ENCODE data around the gene IRX3.

Gene IRX3

GRCh38 chr16:54291656-54292487 is 5.3 kb upstream of the IRX3 start:
- TF ChIP-seq, protein P1, sequence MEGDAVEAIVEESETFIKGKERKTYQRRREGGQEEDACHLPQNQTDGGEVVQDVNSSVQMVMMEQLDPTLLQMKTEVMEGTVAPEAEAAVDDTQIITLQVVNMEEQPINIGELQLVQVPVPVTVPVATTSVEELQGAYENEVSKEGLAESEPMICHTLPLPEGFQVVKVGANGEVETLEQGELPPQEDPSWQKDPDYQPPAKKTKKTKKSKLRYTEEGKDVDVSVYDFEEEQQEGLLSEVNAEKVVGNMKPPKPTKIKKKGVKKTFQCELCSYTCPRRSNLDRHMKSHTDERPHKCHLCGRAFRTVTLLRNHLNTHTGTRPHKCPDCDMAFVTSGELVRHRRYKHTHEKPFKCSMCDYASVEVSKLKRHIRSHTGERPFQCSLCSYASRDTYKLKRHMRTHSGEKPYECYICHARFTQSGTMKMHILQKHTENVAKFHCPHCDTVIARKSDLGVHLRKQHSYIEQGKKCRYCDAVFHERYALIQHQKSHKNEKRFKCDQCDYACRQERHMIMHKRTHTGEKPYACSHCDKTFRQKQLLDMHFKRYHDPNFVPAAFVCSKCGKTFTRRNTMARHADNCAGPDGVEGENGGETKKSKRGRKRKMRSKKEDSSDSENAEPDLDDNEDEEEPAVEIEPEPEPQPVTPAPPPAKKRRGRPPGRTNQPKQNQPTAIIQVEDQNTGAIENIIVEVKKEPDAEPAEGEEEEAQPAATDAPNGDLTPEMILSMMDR (IDR thresholded peaks at IDR 0.05; ENCODE audit: low read length, missing control alignments), result no peak

DNA sequence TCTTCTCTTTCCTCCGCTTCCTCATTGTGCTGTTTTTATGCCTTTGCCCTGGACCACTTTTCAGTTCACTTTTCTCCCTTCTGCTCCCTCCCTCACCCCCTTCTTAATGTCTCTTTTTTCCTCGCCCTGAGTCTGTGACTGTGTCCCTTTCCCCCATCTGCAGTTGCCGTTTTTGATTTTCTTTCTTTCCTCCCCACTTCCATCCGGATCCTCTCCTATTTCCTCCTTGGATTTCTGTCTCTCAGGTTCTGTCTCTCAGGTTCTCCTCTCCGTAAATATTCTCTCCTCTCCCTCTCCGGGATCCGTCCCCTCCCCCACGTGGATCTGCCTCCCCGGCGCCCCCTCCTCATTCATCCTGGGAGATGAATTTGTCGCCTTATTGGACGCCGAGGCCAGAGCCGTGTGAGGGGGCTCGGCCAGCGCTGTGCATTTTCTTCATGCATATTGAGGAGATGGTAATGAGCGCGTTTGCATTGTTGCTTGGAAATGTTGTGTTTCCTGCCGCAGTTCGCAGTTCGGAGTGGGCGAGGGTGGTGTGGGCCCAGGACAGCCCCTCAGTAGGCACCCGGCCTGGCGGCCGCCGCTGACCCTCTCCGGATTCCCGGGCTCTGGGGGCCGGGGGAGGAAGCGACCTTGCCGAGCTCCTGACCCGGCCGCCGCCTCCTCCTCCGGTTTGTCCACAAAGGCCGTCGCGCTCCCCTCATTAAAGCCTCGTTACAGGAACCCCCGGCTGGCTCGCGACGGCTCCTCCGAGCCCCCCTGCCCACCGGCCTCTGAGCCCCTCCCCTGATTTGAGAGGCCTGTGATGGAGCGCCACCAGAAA is 4.5 kb upstream of the IRX3 start:
- TF ChIP-seq, protein P1 (IDR thresholded peaks at IDR 0.05; ENCODE audit: low read length, missing control alignments), result no peak
- H3K4me3 ChIP-seq (replicated peaks; ENCODE audit: low read depth, low read length), result no peak overlapping the region
- no peak for DNase-seq (ENCODE audit: low read depth)

More at GRCh38 chr16:54291656-54292487, 5.3 kb upstream of the IRX3 start:
- H3K4me3 ChIP-seq (replicated peaks; ENCODE audit: low read depth, low read length), result no peak overlapping the region
- DNase-seq (ENCODE audit: low read depth), result no peak

DNA sequence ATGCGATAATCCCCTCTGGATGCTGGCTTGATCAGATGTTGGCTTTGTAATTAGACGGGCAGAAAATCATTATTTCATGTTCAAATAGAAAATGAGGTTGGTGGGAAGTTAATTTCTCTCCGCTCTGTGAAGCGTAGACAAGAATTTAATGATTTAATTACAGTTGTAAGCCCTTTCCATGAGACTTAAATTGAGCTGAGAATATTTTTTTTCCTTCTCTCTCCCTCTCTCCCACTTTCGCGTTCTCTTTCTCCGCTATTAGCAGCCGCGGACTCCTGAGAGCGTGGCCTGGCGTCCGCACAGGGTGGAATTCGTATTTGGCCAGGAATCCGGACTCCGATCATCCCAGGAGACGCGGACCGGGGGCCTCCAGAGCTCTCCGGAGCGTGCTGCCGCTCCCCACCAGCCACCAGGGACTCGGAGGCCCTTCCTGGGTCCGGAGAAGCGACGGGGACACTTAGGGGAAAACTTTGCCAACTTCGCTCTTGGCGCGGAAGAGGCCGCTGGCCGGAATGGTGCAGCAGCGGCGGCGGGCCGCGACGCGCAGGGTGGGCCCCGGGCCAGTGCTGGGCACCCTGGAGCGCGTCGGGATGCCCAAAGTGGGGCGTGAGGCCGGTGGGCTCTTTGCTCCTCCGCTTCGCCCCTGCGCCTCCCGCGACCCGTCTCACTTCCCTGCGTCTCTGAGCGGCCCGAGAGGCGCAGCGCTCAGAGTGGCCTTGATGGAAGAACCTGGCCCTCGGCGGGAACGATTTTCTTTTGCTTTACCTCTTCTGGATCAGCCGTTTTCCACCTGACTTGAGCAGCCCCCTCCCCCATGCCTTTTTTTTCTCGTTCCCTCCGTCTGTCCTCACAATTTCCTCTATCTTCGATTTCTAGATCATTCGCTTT is 3.6 kb upstream of the IRX3 start:
- TF ChIP-seq, protein P1 (IDR thresholded peaks at IDR 0.05; ENCODE audit: low read length, missing control alignments), result no peak
- DNase-seq (ENCODE audit: low read depth), result no peak
- H3K4me3 ChIP-seq (replicated peaks; ENCODE audit: low read depth, low read length), result no peak overlapping the region

- H3K4me3 ChIP-seq (replicated peaks; ENCODE audit: low read depth, low read length), result no peak overlapping the region
- TF ChIP-seq, protein P1 (IDR thresholded peaks at IDR 0.05; ENCODE audit: low read length, missing control alignments), result no peak
- DNase-seq (ENCODE audit: low read depth), result no peak
Observed at GRCh38 chr16:54289242-54289944, 2.8 kb upstream of the IRX3 start.

- TF ChIP-seq, protein P1 (IDR thresholded peaks at IDR 0.05; ENCODE audit: low read length, missing control alignments), result no peak
- H3K4me3 ChIP-seq (replicated peaks; ENCODE audit: low read depth, low read length), result no peak overlapping the region
- no peak for DNase-seq (ENCODE audit: low read depth)
Observed at GRCh38 chr16:54288835-54289241, 2.3 kb upstream of the IRX3 start.

All from fibroblast of pulmonary artery (primary cell).